ENCODE data around the gene JOSD2. TPM values are rescaled to one million over a fixed set of nuclear protein-coding genes. Genes with fewer than 3 reads are reported as not detected.
A peak's percentile ranks its signal among the peaks of the same experiment; 100 is the strongest.

JOSD2 gene
- total RNA-seq, 1 experiment from 2014 or later: 5.4 TPM

DNA sequence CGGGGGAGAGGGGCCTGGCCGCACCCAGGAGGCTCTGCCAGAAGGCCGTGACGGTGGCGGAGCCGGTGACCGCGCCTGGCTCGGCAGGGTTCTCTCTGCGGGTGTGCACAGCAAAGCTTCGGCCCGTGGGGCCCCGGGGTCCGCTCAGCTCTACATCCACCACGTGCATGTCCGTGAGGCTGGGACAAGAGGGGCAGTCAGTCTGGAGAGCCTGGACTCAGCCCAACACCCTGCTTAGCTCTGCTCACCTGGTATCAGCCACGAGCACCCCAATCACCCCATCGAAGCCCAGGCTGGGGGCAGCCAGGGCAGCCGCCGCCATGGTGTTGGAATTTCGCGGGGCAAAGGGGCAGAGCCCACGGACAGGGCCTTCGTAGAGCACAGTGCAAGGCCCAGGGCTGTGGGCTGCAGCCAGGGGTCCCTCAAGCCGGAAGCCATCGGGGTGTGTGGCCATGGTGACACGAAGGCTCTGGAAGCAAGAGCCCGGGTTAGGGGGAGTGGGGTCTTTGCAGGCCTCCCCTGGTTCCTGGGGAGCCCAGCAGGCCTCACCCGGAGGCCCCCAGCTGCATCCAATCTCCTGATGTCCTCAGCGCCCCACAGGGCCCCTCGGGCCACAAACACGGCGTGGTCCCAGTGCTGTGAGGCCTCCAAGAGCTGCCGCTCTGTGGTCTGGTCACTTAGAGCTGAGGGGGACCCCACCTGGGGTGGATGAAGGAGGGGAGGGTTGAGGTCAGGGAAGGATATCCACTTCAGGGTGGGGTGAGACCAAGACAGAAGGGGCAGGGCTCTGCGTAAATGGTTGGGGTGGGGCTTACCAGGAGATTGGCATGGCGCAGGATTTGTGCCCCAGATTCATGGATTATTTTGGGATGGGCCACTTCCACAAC, 1.4 kb upstream of the JOSD2 start:
- no peak overlapping the region for H4K91ac ChIP-seq (ENCODE audit: insufficient read length, low read depth, low read length)
- H3K27me3 ChIP-seq (ENCODE audit: insufficient read depth, low read length): peaks cover 2% of the 10 kb centered on the region; the same call in 1 of the 2 replicates
- H3K23ac ChIP-seq (ENCODE audit: insufficient read length, low read depth, low read length): no peak overlapping the region
- Mint-ChIP-seq H3K9me3 (no peaks in the 10 kb centered on the region; a peak in 1 of 5 replicates), H3K27me3 (ENCODE audit: low read depth) (peaks cover 55% of the 10 kb centered on the region), H3K4me3 (no peak overlapping the region; a peak in 3 of 5 replicates), H3K27ac (no peak overlapping the region; a peak in 1 of 7 replicates), H3K36me3 (ENCODE audit: insufficient read depth in 1 of 3, low read depth in 3 of 3) (no peaks in the 10 kb centered on the region), H3K4me1 (peaks cover 7 to 27% of the 10 kb centered on the region in 2 experiments)
- H2BK5ac ChIP-seq (ENCODE audit: insufficient read length, low read length): no peak overlapping the region
- no peak overlapping the region for H2AFZ ChIP-seq (ENCODE audit: low read length)
- no peak overlapping the region for H2BK15ac ChIP-seq (ENCODE audit: low read depth, low read length)
- H3K23me2 ChIP-seq (ENCODE audit: insufficient read length, low read depth, low read length, poor library complexity, severe bottlenecking): no peaks in the 10 kb centered on the region
- no peak overlapping the region for H3K4ac ChIP-seq (ENCODE audit: low read depth, low read length)
- no peak overlapping the region for H2AK5ac ChIP-seq (ENCODE audit: insufficient read length, low read length)
- peak overlapping the region; percentile 9 for H3K18ac ChIP-seq (ENCODE audit: insufficient read length, low read depth, low read length)
- H3K79me1 ChIP-seq (ENCODE audit: insufficient read depth, low read depth, low read length, poor library complexity, severe bottlenecking): no peaks in the 10 kb centered on the region
- H3K79me2 ChIP-seq (ENCODE audit: insufficient read depth, low read length): no peaks in the 10 kb centered on the region
- H3K27ac ChIP-seq (ENCODE audit: insufficient read length, low read depth, low read length): no peak overlapping the region
- no peak overlapping the region for H4K8ac ChIP-seq (replicated peaks; ENCODE audit: insufficient read length, low read depth, low read length)
- no peak overlapping the region for H3T11ph ChIP-seq (ENCODE audit: low read length)
- H3K4me1 ChIP-seq (ENCODE audit: insufficient read depth, low read length): no peaks in the 10 kb centered on the region
- H2BK12ac ChIP-seq (ENCODE audit: insufficient read length, low read depth, low read length): no peak overlapping the region
- H4K5ac ChIP-seq (ENCODE audit: insufficient read length, low read depth, low read length): no peak overlapping the region
- DNase-seq: no peak
- no CpG with 5 or more reads among the region's 36 CpGs for WGBS (ENCODE audit: extremely low coverage, insufficient read length, low lambda C conversion rate)
- H3K9me3 ChIP-seq (ENCODE audit: control insufficient read depth, low read depth, low read length): no peaks in the 10 kb centered on the region
- no peak overlapping the region for H2BK120ac ChIP-seq (ENCODE audit: low read depth, low read length, poor library complexity, severe bottlenecking)
- no peak overlapping the region for H3K4me2 ChIP-seq (ENCODE audit: insufficient read depth, insufficient read length, low read length)
- H3K14ac ChIP-seq (ENCODE audit: insufficient read depth, low read length): no peak overlapping the region
- no peaks in the 10 kb centered on the region for H4K20me1 ChIP-seq (ENCODE audit: control insufficient read depth, insufficient read depth, insufficient read length)
- H3K9ac ChIP-seq (ENCODE audit: extremely low read depth, insufficient read length, low read length): no peak overlapping the region
- no peak overlapping the region for H3K56ac ChIP-seq (ENCODE audit: insufficient read length, low read depth, low read length)
- no peak overlapping the region for H2BK20ac ChIP-seq (ENCODE audit: low read depth, low read length, poor library complexity, severe bottlenecking)
- no peak for TF ChIP-seq CTCF (conservative IDR thresholded peaks at IDR 0.05)

All from H9 (cell line).